Measurements from ENCODE around the gene MGST3.
"Not testable (repeated sequence)": the region's sequence is repeated elsewhere in the genome, so short reads cannot be mapped to it uniquely, and the experiment has no call there.

Gene MGST3

DNA sequence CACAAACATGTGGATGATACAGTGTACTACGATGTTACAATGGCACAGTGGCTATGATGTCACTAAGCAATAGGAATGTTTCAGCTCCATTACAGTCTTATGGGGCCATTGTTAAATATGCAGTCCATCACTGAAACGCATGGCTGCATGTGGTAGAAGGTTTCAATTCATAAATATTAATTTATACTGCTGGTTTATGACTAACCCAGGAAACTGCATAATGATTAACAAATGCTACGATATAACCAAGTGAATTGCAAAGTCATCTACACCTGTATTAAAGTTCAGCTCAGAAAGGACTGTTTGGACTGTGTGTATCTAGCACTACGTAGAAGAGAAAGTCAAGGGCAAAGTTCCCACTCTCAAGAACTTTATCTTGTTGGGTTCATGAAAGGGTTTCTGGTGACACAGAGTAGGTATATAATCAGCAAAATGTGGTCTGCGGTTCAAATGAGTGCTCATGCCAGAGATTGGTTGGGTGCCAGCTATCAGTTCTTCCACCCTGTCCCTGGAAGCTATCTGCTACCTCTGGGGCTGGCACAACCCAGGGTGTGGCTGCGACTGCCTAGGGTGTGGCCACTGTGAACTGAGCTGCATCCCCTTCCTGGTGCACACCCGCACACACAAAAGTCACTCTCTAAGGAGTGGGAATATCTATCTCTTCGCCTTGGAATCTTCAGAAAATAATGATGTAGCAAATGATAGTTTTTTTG, 14.8 kb downstream of the MGST3 start:
- DNase-seq, result peak; percentile 71
- in situ Hi-C loops (cut with HindIII; ENCODE audit: low pct_ligation_motif_present, low pct_unique_long_range_greater_than_20kb, low sequenced_read_pairs), result no loop called here

DNA sequence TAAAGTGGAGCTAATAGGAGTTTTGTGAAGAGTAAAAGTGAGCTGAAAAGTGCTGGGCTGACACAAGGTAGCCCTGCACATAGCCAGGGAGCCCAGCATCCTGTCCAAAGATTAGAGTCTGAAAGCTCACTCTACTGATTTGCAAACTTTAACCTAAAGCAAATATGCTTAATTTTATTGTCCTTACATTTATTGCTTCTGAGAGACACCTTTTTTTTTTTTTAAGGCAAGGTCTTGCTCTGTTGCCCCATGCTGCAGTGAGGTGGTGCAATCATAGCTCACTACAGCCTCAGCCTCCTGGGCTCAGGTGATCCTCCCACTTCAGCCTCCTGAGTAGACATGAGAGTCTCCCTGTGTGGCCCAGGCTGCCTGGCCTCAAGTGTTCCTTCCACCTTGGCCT, 16.5 kb downstream of the MGST3 start:
- DNase-seq, result no peak
- in situ Hi-C loops (cut with HindIII; ENCODE audit: low pct_ligation_motif_present, low pct_unique_long_range_greater_than_20kb, low sequenced_read_pairs), result no loop called here

DNA sequence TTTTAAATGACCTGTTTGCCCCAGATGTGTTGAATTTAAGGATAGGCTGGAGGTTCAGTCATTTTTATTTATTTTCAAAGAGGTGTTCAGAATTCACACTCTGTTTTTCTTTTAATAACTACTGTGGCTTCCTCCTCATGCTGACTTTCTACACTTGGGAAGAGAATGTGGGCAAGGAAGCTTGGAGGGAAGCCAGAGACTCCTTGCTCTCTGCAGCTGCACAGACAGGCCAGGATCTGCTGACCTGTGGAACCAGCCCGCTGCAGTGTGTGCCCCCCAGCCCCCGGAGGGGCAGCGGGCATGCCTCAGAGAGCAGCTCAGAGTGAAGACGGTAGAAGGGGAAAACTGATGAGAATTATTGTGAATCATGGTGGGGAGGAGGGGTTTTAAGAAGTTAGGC, 16.9 kb downstream of the MGST3 start:
- in situ Hi-C loops (cut with HindIII; ENCODE audit: low pct_ligation_motif_present, low pct_unique_long_range_greater_than_20kb, low sequenced_read_pairs), result no loop called here
- no peak for DNase-seq

DNA sequence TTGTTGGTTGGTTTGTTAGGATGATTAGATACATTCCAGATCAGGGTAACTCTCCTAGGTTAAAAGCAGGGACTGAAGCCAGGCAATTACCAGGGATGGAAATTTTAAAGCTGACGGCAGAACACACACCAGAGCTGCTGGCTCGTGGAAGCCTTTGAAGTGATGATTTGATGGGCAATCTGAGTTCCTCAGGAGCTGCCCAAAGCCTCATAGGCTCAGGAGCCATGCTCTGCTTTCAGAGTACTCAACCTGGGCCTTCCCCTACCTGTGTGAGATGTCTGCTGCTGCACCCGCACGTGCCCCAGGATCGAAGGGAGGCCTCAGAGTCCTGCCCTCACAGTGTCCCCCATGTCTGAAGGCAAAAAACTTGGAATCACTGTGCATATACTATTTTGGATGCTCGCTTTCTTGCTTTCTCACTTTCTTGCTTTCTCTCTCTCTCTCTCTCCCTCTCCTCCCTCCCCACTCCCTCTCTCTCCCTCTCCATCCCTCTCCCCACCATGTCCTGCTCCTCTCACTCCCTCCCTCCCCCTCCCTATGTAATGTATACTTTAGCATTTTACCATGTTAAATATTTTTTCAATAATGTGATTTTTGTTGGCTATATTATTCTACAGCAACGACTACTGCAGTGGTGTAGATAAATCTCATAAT, 18.0 kb downstream of the MGST3 start:
- in situ Hi-C loops (cut with HindIII; ENCODE audit: low pct_ligation_motif_present, low pct_unique_long_range_greater_than_20kb, low sequenced_read_pairs), result no loop called here

DNA sequence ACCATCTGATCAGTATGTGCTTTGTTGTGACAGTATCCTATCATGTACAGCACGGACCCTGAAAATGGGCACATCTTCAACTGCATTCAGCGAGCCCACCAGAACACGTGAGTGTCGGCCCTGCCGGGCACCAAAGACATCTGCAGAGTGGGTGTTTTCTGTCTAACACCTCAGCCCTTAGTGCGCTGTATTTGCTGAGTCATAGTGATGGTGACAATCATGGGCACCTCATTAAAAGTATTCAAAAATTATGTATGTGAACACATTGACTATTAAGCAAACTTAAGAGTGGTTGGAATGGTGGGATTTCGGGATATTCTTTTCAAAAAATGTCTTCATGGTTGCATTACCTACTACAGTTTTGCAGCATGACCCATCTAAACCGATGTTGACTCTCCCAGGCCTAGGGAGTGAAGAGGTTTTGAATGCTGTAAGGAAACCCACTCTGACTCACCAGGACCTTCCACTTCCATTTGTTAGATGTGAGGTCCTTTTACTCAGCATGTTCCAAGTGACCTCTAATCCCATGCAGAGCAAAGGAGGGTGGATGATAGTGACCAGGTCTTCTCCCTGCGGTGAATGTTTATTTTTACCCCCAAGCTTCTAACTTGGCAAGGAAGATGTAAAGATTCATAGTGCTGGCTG, 20.1 kb downstream of the MGST3 start:
- no peak for DNase-seq
- in situ Hi-C loops (cut with HindIII; ENCODE audit: low pct_ligation_motif_present, low pct_unique_long_range_greater_than_20kb, low sequenced_read_pairs), result no loop called here

More for the DNA sequence above, 18.0 kb downstream of the MGST3 start:
- no peak for DNase-seq

DNA sequence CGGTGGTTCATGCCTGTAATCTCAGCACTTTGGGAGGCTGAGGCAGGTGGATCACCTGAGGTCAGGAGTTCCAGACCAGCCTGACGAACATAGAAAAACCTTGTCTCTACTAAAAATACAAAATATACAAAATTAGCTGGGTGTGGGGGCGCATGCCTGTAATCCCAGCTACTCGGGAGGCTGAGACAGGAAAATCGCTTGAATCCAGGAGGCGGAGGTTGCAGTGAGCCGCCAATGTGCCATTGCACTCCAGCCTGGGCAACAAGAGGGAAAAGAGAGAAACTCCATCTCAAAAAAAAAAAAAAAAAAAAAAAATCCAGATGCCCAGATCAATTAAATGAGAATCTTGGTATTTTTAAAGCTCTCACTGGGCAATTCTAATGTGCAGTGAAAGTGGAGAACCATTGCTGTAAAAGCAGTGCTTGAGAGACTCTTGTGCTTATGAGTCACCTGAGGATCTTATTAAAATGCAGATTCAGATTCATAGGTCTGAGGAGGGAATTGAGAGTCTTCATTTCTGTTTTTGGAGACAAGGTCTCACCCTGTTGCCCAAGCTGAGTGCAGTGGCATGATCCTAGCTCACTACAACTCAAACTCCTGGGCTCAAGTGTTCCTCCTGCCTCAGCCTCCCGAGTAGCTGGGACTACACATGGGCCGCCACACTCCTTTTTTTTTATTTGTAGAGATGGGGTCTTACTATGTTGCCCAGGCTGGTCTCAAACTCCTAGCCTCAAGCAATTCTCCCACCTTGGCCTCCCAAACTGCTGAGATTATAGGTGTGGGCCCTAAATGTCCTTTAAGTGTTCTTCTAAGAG, 27.9 kb downstream of the MGST3 start:
- DNase-seq; in situ Hi-C loops (cut with HindIII; ENCODE audit: low pct_ligation_motif_present, low pct_unique_long_range_greater_than_20kb, low sequenced_read_pairs): not testable (repeated sequence)

DNA sequence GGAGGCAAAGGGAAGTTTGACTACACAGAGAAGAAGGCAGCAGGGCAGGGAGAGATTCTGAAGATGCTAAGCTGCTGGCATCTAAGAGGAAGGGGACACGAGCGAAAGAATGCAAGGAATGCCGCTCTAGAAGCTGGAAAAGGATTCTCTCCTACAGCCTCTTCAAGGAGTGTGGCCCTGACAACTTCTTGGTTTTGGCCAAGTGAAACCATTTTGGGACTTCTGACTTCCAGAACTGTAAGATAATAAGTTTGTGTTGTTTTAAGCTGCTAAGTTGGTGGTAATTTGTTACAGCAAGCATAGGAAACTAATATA, 28.5 kb downstream of the MGST3 start:
- DNase-seq, result peak; percentile 9
- in situ Hi-C loops (cut with HindIII; ENCODE audit: low pct_ligation_motif_present, low pct_unique_long_range_greater_than_20kb, low sequenced_read_pairs), result no loop called here

DNA sequence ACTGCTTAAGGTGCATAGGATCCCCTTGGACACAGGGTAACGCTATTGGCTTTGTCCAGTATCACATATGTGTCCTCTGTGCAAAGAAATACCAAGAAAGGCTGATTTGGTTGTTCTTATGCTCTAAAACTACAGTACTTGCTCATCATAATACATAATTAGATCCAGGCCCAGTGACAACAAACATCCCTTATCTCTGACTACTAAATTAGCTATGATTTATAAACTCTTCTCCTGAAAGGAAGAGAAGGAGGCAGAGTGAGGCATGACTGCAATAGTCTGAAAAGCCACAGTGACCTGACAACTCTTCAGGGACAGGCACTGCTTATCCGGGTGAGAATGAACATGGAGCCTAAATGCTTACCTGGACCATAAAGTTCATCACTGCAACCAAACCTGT, 30.7 kb downstream of the MGST3 start:
- in situ Hi-C loops (cut with HindIII; ENCODE audit: low pct_ligation_motif_present, low pct_unique_long_range_greater_than_20kb, low sequenced_read_pairs), result no loop called here
- no peak for DNase-seq

DNA sequence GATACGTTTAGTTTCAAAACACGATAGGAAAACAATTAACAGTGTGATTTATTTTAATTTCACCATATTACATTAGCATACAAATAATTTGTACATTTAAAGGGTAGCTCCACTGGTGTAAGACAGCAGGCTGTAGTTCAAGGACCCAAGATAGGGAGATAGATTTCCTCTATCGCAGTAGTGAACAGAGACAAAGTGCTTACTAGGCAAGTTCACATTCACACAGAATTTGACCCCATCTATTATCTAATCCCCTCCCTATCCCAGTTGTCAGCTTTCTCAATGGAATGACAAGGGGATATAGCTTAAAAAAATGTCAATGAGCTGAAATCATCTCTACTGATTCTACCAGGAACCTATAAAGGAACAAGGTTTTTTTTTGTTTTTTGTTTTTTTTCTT, 31.2 kb downstream of the MGST3 start:
- in situ Hi-C loops (cut with HindIII; ENCODE audit: low pct_ligation_motif_present, low pct_unique_long_range_greater_than_20kb, low sequenced_read_pairs), result no loop called here
- DNase-seq, result no peak

DNA sequence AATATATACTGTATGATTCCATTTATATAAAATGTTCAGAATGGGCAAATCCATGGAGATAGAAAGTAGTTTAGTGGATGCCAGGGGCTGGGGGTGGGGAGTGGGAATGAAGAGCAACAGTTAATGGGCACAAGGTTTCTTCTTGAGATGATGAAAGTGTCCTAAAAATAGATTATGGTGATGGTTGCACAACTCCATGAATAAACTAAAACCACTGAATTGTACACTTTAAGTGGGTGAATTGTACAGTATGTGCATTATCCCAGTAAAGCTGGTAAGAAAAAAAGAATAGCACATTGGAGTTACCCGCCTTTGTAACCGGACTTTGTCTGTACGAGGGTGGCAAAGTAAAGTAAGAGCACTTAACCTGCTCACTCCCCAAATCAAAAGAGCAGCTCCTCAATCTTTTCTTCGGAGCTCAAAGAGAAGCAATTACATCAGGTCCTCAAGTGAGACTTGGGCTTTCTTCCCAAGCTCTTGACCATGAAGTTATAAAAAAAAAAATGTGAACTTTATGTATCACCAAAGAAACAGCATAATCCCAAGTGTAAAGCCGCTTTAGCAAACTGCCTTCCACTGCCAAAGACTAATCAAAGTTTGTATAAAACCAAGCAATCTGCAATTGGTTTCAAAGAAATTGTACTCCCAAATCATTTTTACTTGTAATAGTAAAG, 35.3 kb downstream of the MGST3 start:
- in situ Hi-C loops (cut with HindIII; ENCODE audit: low pct_ligation_motif_present, low pct_unique_long_range_greater_than_20kb, low sequenced_read_pairs), result no loop called here
- no peak for DNase-seq

DNA sequence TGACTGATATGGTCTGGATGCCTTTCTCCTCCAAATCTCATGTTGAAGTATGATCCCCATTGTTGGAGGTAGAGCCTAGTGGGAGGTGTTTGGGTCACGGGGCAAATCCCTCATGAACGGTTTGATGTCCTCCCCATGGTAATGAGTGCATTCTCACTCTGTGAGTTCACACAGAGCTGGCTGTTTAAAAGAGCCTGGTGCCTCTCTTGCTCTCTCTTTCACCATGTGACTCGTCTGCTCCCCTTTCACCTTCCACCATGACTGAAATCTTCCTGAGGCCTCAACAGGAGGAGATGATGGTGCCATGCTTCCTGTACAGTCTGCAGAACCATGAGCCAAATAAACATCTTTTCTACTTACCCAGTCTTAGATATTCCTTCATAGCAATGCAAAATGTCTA, 37.1 kb downstream of the MGST3 start:
- in situ Hi-C loops (cut with HindIII; ENCODE audit: low pct_ligation_motif_present, low pct_unique_long_range_greater_than_20kb, low sequenced_read_pairs), result no loop called here
- no peak for DNase-seq

DNA sequence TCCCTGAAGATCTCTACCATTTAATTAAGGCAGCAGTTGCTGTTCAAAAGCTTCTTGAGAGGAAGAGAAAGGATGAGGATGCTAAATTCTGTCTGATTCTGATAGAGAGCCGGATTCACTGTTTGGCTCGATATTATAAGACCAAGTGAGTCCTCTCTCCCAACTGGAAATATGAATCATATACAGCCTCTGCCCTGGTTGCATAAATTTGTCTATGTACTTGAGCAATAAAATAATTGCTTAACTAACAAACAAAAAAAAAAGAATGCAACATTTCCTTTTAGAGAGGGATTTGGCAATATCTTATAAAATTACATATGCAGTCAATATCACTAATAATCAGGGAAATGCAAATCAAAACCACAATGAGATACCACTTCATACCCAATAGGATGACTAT, 40.5 kb downstream of the MGST3 start:
- DNase-seq, result no peak
- in situ Hi-C loops (cut with HindIII; ENCODE audit: low pct_ligation_motif_present, low pct_unique_long_range_greater_than_20kb, low sequenced_read_pairs), result no loop called here

DNA sequence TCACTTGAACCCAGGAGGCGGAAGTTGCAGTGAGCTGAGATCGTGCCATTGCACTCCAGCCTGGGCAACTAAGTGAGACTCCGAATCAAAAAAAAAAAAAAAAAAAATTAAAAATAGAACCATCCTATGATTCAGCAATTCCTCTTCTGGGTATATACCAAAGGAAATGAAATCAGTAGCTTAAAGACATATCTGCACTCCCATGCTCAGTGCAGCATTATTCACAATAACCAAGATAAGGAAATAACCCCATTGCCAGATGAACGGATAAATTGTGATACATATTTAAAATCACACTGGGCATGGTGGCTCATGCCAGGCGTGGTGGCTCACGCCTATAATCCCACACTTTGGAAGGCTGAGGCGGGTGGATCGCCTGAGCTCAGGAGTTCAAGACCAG, 43.6 kb downstream of the MGST3 start:
- no peak for DNase-seq
- in situ Hi-C loops (cut with HindIII; ENCODE audit: low pct_ligation_motif_present, low pct_unique_long_range_greater_than_20kb, low sequenced_read_pairs), result no loop called here

DNA sequence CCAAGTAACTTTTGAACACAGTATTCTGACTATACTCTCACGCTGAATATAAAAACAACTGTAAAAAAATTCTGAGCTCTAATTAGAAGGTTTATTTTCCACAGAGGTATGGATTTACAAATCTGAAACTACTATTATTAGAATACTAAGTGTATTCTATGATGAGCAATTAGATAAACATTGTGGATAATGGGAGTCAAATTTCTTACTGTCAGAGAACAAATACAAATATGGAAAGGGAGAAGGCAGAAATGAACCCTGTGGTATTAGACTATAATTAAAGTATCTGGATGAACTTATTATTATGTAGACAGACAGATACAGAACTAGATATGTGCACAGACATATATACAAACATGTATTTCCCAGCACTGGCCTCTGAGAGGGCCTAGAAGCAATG, 44.8 kb downstream of the MGST3 start:
- in situ Hi-C loops (cut with HindIII; ENCODE audit: low pct_ligation_motif_present, low pct_unique_long_range_greater_than_20kb, low sequenced_read_pairs), result no loop called here
- DNase-seq, result no peak

DNA sequence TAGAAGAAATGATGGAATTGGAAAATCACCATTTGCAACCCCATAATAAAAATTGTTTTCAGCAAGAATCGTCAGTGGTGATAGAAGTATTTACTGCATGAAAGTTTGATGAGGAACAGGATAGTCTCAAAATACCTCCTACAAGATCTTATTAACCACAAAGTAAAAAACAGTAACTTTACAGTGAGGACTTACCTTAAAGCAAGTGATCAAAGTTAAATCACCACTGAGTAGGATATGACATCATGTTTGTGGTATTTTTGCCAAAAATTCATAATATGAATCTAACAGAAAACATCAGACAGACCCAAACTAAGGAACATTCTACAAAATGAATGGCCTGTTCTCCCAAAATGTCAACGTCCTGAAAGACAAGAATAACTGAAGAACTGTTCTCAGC, 47.5 kb downstream of the MGST3 start:
- no peak for DNase-seq
- in situ Hi-C loops (cut with HindIII; ENCODE audit: low pct_ligation_motif_present, low pct_unique_long_range_greater_than_20kb, low sequenced_read_pairs), result no loop called here

DNA sequence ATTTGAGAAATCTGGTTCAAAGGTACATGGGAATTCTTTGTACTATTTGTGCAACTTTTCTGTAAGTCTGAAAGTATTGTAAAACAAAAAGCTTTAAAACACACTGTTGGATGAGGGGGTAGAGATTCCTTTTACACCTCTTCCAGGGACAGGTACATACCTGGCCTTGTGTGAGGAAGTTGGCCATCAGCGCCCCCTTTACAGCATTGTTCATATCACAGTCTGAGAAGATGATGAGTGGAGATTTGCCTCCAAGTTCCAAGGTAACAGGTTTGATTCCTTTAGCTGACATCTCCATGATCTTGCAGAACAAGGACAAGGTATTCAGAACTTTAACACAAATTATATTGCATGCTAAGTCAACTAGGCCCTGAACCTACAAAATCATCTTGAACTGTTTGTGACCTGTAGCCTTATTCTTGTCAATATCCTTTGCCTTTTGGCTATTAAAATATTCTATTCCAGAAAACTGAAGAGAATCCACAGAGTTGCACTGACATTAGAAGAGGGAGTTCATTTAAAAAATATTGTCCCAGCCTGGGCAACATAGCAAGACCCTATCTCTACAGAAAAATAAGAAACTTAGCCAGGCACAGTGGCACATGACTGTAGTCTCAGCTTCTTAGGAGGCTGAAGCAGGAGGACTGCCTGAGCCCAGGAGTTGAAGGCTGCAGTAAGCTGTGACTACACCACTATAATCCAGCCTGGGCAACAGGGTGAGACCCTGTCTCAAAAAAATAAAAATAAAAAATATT, 48.4 kb downstream of the MGST3 start:
- no peak for DNase-seq
- in situ Hi-C loops (cut with HindIII; ENCODE audit: low pct_ligation_motif_present, low pct_unique_long_range_greater_than_20kb, low sequenced_read_pairs), result no loop called here

DNA sequence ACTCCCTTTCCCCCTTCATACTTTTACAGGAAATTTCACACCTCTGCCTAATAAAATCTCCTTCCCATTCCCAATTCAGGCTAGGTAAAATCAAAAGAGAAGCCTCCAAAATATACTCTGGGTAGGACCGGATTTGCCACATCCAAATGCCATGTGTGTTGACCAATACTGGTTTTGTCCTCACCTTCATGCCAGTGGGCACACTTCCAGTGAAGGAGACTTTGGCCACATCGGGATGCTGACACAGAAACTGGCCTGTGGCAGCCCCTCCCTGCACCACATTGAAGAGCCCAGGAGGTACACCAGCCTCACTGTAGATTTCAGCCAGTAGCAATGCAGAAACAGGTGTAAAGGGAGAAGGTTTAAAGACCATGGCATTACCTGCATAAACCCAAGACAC, 49.3 kb downstream of the MGST3 start:
- in situ Hi-C loops (cut with HindIII; ENCODE audit: low pct_ligation_motif_present, low pct_unique_long_range_greater_than_20kb, low sequenced_read_pairs), result no loop called here
- no peak for DNase-seq

DNA sequence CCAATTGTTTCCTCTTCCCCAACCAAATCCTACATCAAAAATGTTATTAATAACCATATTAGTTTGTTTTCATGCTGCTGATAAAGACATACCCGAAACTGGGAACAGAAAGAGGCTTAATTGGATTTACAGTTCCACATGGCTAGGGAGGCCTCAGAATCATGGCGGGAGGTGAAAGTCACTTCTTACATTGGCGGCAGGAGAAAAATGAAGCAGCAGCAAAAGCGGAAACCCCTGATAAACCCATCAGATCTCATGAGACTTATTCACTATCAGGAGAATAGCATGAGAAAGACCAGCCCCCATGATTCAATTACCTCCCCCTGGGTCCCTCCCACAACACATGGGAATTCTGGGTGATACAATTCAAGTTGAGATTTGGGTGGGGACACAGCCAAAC, 49.7 kb downstream of the MGST3 start:
- DNase-seq; in situ Hi-C loops (cut with HindIII; ENCODE audit: low pct_ligation_motif_present, low pct_unique_long_range_greater_than_20kb, low sequenced_read_pairs): not testable (repeated sequence)

Measured in ACHN (cell line).